Caco-2 (cell line): ENCODE results near the gene GATA6. TPM values are rescaled to one million over a fixed set of nuclear protein-coding genes. Genes with fewer than 3 reads are reported as not detected.

Experiments
- Bru-seq: library from RNA; stranded (reverse); fragments of 400-500 nt; gene quantifications from one replicate; lab custom pipeline; 2021; lab: Mats Ljungman, UMichigan
- BruChase-seq, 2 experiments: library from RNA; stranded (reverse); fragments of 400-500 nt; gene quantifications; one replicate each; lab custom pipeline; 2021; lab: Mats Ljungman, UMichigan
- BruUV-seq: library from RNA; stranded (reverse); fragments of 400-500 nt; replicated peaks from 2 replicates; lab custom pipeline; 2021; lab: Mats Ljungman, UMichigan
- CTCF ChIA-PET: fragments of 300-600 bp; sonication (Branson Sonifier 250); formaldehyde crosslinking; loops from one replicate; lab custom pipeline; 2022; ENCODE audit warnings: antibody characterized with exemption; lab: Charles Lee
- POLR2A ChIA-PET: fragments of 300-600 bp; sonication (Branson Sonifier 250); formaldehyde crosslinking; loops from one replicate; lab custom pipeline; 2022; ENCODE audit warnings: antibody characterized with exemption; lab: Charles Lee
- DNase-seq, 2 experiments: peaks; one replicate each; pipeline versions ENCODE4 v3.0.0 to v3.0.0-alpha.2; 2020 to 2022
- H3K27me3 ChIP-seq: replicated peaks from 2 replicates; pipeline ENCODE4 v1.6.0; 2011; ENCODE audit warnings: low read length; ENCODE audit not compliant: control insufficient read depth, insufficient read depth
- H3K36me3 ChIP-seq: 2 replicates; pipeline ENCODE4 v1.5.1; 2011; ENCODE audit warnings: low read length; ENCODE audit not compliant: control insufficient read depth, insufficient read depth
- H3K4me1 ChIP-seq: fragments of 250-450 bp; sonication (Bioruptor Pico); 2 replicates; pipeline ENCODE4 v1.5.1; 2020; ENCODE audit warnings: mild to moderate bottlenecking
- H3K4me3 ChIP-seq: 2 replicates; pipeline ENCODE4 v1.5.1; 2011; ENCODE audit warnings: low read depth, mild to moderate bottlenecking, control low read depth, low read length
- H3K9me3 ChIP-seq: fragments of 250-450 bp; sonication (Bioruptor Pico); 2 replicates; pipeline ENCODE4 v1.5.1; 2020; ENCODE audit warnings: mild to moderate bottlenecking, moderate library complexity
- H3K27ac Mint-ChIP-seq: one replicate; pipeline ENCODE4 v1.8.0; 2022; ENCODE audit warnings: mixed read lengths; ENCODE audit not compliant: unreplicated experiment
- H3K27me3 Mint-ChIP-seq: one replicate; pipeline ENCODE4 v1.8.0; 2022; ENCODE audit warnings: mixed read lengths; ENCODE audit not compliant: insufficient read depth, unreplicated experiment
- H3K36me3 Mint-ChIP-seq: one replicate; pipeline ENCODE4 v1.8.0; 2022; ENCODE audit warnings: mild to moderate bottlenecking, mixed read lengths; ENCODE audit not compliant: insufficient read depth, unreplicated experiment
- H3K4me1 Mint-ChIP-seq: one replicate; pipeline ENCODE4 v1.8.0; 2022; ENCODE audit warnings: low read depth, mixed read lengths; ENCODE audit not compliant: unreplicated experiment
- H3K4me3 Mint-ChIP-seq: one replicate; pipeline ENCODE4 v1.8.0; 2022; ENCODE audit warnings: mild to moderate bottlenecking, moderate library complexity, mixed read lengths; ENCODE audit not compliant: unreplicated experiment
- H3K9me3 Mint-ChIP-seq: one replicate; pipeline ENCODE4 v1.8.0; 2022; ENCODE audit warnings: mixed read lengths; ENCODE audit not compliant: unreplicated experiment
- CTCF ChIP-seq, 2 experiments: fragments of 200-600 bp in 1 of 2; IDR thresholded peaks; 1 replicate in 1 of 2; 2 replicates in 1 of 2; pipeline versions ENCODE4 v1.5.1 to v1.8.0; 2011 to 2022; ENCODE audit warnings: antibody characterized with exemption in 1 of 2, control low read depth in 1 of 2, inconsistent platforms in 1 of 2, low read depth in 1 of 2, low read length in 1 of 2, mild to moderate bottlenecking in 1 of 2, moderate library complexity in 1 of 2; ENCODE audit not compliant: insufficient read depth in 1 of 2, severe bottlenecking in 1 of 2, unreplicated experiment in 1 of 2
- intact Hi-C: fragments of 100-400 bp; cut with micrococcal nuclease; formaldehyde crosslinking; loops from one replicate; pipeline ENCODE4 v1.10.0; 2022; ENCODE audit not compliant: unreplicated experiment
- long read RNA-seq: library from polyadenylated mRNA; stranded (forward); transcript quantifications from one replicate; pipeline ENCODE4 v2.0.0, GENCODE V29; 2022
- total RNA-seq: library from RNA; stranded (reverse); gene quantifications from 2 replicates; pipeline ENCODE4 v1.2.3, GENCODE V29; 2022

Gene GATA6
- total RNA-seq (124 and 136 TPM in 2 replicates), Bru-seq, nascent RNA (percentile 99 among the genes with signal in this experiment), BruChase-seq, experiment 1, labeled RNA remaining after a 2-hour chase (percentile 98 among the genes with signal in this experiment), BruChase-seq, experiment 2, labeled RNA remaining after a 6-hour chase (percentile 94 among the genes with signal in this experiment)
- long read RNA-seq, transcript GATA6-202 (6 exons, 2,057 nt) = minor isoform, 34 of 291 reads
- long read RNA-seq, transcript GATA6-201 (7 exons, 3,770 nt) = major isoform, 75 of 291 reads
- long read RNA-seq, partial matches to known transcripts = 161 of 291 reads
- long read RNA-seq, other reads (novel, unspliced or antisense) = 21 of 291 reads

- ChIA-PET CTCF (interaction anchor here (0.6 to 1.0 kb wide), 5 partner anchors 25 to 195 kb away, joined by 3 to 4 read pairs (median 3); no protein-coding TSS in a partner anchor), POLR2A (interaction anchor here (0.6 to 1.0 kb wide), 9 partner anchors 25 to 172 kb away, joined by 3 to 6 read pairs (median 4); no protein-coding TSS in a partner anchor)
- peaks cover 6% of the 10 kb centered on the region for H3K4me1 Mint-ChIP-seq
- peak; percentile 95 to 97 for DNase-seq
- no TSS peak for BruUV-seq
- peak within 1 kb of the TSS; percentile 91 for H3K27ac Mint-ChIP-seq
- H3K27me3 ChIP-seq = no peaks in the 10 kb centered on the region
- peaks cover 57% of the 10 kb centered on the region for H3K36me3 Mint-ChIP-seq
- no peaks in the 10 kb centered on the region for H3K27me3 Mint-ChIP-seq
- H3K9me3 Mint-ChIP-seq = no peaks in the 10 kb centered on the region
- no peaks in the 10 kb centered on the region; the same call in 1 of the 2 replicates for H3K4me1 ChIP-seq
- H3K9me3 ChIP-seq = no peaks in the 10 kb centered on the region
- intact Hi-C loops = loop anchor here (1.0 to 5.0 kb wide), 7 partner anchors 61 to 255 kb away; no protein-coding TSS in a partner anchor
- peak; percentile 8 to 38 for TF ChIP-seq CTCF (IDR thresholded peaks at IDR 0.05; ENCODE audit: insufficient read depth in 1 of 2, low read depth in 1 of 2, low read length in 1 of 2, severe bottlenecking in 1 of 2, unreplicated experiment in 1 of 2)
- peaks cover 16% of the 10 kb centered on the region for H3K36me3 ChIP-seq
- H3K4me3 Mint-ChIP-seq = peak within 1 kb of the TSS; percentile 74
- peak within 1 kb of the TSS; percentile 69 for H3K4me3 ChIP-seq
These were observed at the start of gene GATA6 for GRCh38 chr18:22169011-22169888. TSS of gene GATA6 (plus strand) at chr18:22169589. CDS start at chr18:22171145, 1,556 bp downstream.

GRCh38 chr18:22124970-22125369, 44.4 kb upstream of the GATA6 start:
- Histone ChIP-seq H3K4me3 (no peak overlapping the region), H3K9me3 (no peaks in the 10 kb centered on the region), H3K27me3 (no peaks in the 10 kb centered on the region), H3K36me3 (no peaks in the 10 kb centered on the region), H3K4me1 (peaks cover 12% of the 10 kb centered on the region; the same call in 1 of the 2 replicates)
- Mint-ChIP-seq H3K4me3 (no peak overlapping the region), H3K36me3 (no peaks in the 10 kb centered on the region), H3K4me1 (peaks cover 18% of the 10 kb centered on the region), H3K9me3 (no peaks in the 10 kb centered on the region), H3K27me3 (no peaks in the 10 kb centered on the region), H3K27ac (no peak overlapping the region)
- TF ChIP-seq CTCF (IDR thresholded peaks at IDR 0.05; ENCODE audit: insufficient read depth in 1 of 2, low read depth in 1 of 2, low read length in 1 of 2, severe bottlenecking in 1 of 2, unreplicated experiment in 1 of 2) = no peak
- no peak for DNase-seq
- CTCF ChIA-PET = no interaction called here
- POLR2A ChIA-PET = no interaction called here
- no TSS peak for BruUV-seq
- intact Hi-C loops = no loop called here

- ChIA-PET POLR2A (interaction anchor here (0.6 kb wide), 1 partner anchor 407 kb away, joined by 5 read pairs; no protein-coding TSS in a partner anchor), CTCF (interaction anchor here (0.6 to 1.4 kb wide), 2 partner anchors 20 to 430 kb away, joined by 3 read pairs; no protein-coding TSS in a partner anchor)
- no TSS peak for BruUV-seq
These were observed 40.4 kb upstream of the GATA6 start for GRCh38 chr18:22128954-22129353.

More at GRCh38 chr18:22128954-22129353, 40.4 kb upstream of the GATA6 start:
- H3K4me3 Mint-ChIP-seq = no peak overlapping the region
- no peaks in the 10 kb centered on the region for H3K36me3 Mint-ChIP-seq
- H3K27me3 Mint-ChIP-seq = no peaks in the 10 kb centered on the region
- Histone ChIP-seq H3K27me3 (no peaks in the 10 kb centered on the region), H3K4me1 (peaks cover 22% of the 10 kb centered on the region), H3K36me3 (no peaks in the 10 kb centered on the region), H3K9me3 (no peaks in the 10 kb centered on the region), H3K4me3 (no peak overlapping the region)
- H3K9me3 Mint-ChIP-seq = no peaks in the 10 kb centered on the region
- no peak overlapping the region for H3K27ac Mint-ChIP-seq
- intact Hi-C loops = loop anchor here (2.0 kb wide), 1 partner anchor 14 kb away; no protein-coding TSS in a partner anchor
- no peak for DNase-seq
- TF ChIP-seq CTCF (IDR thresholded peaks at IDR 0.05; ENCODE audit: insufficient read depth in 1 of 2, low read depth in 1 of 2, low read length in 1 of 2, severe bottlenecking in 1 of 2, unreplicated experiment in 1 of 2) = no peak
- H3K4me1 Mint-ChIP-seq = peaks cover 34% of the 10 kb centered on the region
